Left renal pelvis (tissue), 4 donors: Measurements from ENCODE around the gene IL15. TPM values are rescaled to one million over a fixed set of nuclear protein-coding genes. Genes with fewer than 3 reads are reported as not detected.
"Not testable (repeated sequence)": the region's sequence is repeated elsewhere in the genome, so short reads cannot be mapped to it uniquely, and the experiment has no call there.

Experiments
- DNase-seq, 4 donors: peaks; one replicate each; pipeline ENCODE4 v3.0.0-alpha.2; 2013; ENCODE audit warnings: low read depth in 4 of 4, low spot score in 3 of 4
- polyA plus RNA-seq, 4 donors: library from polyadenylated mRNA; unstranded; fragments of 120-200 nt; gene quantifications; one replicate each; pipeline ENCODE4 v1.2.1, GENCODE V29; 2013; ENCODE audit not compliant: insufficient read length in 4 of 4

Gene IL15, protein sequence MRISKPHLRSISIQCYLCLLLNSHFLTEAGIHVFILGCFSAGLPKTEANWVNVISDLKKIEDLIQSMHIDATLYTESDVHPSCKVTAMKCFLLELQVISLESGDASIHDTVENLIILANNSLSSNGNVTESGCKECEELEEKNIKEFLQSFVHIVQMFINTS
- polyA plus RNA-seq = 1 to 10 TPM in 3 of 4 donors, under 1 TPM in 1; 0.96 to 2.4 (median 1.9) TPM

DNA sequence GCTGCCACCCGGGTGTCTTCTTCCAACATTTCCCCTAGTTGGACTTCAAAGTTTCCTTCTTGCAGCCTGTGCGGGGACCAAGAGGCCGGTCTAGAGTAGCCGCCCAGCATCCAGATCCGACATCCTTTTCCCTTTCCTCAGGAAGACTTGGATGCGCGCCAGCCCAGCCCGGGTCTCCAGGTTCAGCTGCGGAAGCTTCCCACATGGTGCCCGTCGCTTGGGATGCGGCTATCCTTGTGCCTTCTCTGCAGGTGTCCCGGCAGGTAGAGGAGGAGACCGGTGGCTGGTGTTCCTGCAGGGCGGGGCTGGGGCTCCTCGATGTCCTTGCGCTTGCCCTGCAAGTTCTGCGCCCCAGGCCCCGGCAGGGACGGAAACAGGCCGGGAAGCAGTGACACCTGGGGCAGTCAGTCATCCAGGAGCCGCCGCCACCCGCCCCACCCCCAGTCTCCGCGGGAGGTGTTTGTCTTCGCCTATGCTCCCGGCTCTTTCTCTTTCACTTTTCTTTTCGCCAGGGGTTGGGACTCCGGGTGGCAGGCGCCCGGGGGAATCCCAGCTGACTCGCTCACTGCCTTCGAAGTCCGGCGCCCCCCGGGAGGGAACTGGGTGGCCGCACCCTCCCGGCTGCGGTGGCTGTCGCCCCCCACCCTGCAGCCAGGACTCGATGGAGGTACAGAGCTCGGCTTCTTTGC, at the start of gene IL15:
Gene IL15, plus strand, starts transcription at position 502 of the 689 bp plus-strand sequence. CDS start 82,882 bp downstream, outside the sequence.
- DNase-seq = peak in 2 of 4 donors; percentile 16

DNA sequence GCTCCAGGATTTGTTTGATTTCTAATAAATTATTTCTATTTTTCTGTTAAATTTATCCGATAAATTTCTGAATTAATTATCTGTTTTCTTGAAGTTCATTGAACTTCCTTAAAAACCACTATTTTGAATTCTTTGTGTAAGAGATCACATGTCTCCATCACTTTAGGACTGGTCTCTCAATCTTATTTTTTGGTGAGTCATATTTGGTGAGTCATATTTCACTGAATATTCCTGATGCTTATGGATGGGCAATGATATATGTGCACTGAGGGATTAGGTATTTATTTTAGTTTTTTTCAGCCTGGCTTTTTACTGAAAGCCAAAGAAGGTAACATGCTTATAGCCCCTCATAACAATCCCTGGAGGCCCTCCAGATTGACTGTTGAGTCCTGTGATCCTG, 48.5 kb upstream of the IL15 start:
- DNase-seq = no peak

DNA sequence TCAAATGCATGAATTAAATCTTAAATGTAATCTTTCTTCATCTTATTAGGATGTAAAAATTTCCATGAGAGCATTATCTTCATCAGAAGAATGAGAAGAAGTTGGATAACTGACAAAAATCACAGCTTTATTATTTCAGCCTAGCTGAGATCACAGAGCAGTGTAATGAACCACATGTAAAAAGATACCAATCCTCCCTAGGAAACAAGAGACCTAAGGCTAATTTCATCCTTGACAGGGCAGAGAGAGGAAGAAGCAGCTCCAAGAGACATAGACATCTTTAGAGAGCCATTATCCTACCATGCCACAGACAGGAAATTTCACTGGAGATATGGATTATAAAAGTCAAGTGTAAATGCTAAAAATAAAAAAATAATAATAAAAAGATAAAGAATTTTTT, 40.9 kb upstream of the IL15 start:
- peak in 3 of 4 donors; percentile 8 to 24 (median 10) for DNase-seq

DNA sequence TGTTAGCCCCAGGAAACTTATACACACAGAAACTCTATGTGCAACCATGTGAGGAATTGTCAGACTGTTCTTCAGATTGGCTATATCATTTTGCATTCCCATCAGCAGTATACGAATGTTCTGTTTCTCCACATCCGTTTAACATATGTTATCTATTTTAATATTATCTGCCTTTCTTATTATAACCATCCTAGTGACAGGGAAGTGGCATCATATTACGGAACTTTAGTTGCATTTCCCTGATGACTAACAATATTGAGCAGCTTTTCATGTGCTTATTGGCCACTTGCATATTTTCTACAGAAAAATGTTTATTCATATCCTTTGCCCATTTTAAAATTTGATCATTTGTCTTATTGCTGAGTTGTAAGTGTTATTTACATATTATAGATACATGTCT, 36.5 kb upstream of the IL15 start:
- no peak for DNase-seq

DNA sequence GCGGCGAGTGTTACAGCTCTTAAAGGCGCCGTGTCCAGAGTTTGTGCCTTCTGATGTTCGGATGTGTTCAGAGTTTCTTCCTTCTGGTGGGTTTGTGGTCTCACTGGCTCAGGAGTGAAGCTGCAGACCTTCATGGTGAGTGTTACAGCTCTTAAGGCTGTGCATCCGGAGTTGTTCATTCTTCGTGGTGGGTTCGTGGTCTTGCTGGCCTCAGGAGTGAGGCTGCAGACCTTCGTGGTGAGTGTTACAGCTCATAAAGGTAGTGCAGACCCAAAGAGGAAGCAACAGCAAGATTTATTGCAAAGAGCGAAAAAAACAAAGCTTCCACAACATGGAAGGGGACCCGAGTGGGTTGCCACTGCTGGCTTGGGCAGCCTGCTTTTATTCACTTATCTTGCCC, 31.7 kb upstream of the IL15 start:
- not testable (repeated sequence) for DNase-seq

DNA sequence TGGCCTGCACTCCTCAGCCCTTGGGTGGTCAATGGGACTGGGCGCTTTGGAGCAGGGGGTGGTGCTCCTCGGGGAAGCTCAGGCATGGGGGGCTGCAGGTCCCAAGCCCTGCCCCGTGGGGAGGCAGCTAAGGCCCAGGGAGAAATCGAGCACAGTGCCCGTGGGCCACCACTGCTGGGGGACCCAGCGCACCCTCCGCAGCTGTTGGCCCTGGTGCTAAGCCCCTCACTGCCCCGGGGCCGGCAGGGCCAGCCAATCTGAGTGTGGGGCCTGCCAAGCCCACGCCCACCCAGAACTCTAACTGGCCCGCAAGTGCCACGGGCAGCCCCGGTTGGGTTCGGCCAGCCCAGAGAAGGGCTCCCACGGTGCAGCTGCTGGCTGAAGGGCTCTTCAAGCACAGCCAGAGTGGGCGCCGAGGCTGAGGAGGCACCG, 30.9 kb upstream of the IL15 start:
- DNase-seq = no peak

DNA sequence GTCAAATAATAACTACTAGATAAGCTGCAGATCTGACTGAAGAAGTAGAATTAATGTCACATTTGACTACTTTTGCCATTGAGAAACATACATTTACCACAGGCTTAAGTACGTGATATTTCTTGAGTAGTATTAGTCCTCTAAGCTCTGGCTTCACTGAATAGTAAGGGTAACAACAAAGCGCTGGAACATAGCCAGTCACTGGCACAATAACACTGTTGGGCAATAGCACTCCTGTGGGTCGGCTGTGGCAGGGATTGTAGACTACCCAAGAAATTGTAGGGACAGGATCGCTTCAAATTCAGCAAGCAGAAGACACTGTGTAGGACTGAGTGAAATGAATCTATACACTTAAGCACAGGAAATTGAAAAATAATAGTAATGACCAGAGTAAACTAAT, 27.1 kb upstream of the IL15 start:
- DNase-seq = no peak

DNA sequence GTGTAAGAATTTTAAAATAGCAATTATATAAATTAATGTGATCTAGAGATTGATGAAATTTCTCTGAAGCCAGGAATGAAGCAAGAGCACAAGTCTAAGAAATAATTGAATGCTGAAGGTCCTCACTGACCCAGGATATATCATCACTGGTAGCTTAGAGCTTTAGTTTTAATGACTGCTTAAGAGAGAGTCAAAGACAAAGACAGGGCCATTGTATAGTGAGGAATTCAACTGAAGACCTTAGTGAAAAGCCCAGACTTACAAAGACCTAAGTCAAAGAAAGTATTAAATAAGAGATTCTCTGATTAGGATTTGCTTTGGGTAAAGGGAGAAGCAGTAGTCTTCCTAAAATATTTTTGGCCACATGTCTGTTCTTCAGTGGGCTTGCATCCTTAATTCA, 26.0 kb upstream of the IL15 start:
- DNase-seq = no peak

DNA sequence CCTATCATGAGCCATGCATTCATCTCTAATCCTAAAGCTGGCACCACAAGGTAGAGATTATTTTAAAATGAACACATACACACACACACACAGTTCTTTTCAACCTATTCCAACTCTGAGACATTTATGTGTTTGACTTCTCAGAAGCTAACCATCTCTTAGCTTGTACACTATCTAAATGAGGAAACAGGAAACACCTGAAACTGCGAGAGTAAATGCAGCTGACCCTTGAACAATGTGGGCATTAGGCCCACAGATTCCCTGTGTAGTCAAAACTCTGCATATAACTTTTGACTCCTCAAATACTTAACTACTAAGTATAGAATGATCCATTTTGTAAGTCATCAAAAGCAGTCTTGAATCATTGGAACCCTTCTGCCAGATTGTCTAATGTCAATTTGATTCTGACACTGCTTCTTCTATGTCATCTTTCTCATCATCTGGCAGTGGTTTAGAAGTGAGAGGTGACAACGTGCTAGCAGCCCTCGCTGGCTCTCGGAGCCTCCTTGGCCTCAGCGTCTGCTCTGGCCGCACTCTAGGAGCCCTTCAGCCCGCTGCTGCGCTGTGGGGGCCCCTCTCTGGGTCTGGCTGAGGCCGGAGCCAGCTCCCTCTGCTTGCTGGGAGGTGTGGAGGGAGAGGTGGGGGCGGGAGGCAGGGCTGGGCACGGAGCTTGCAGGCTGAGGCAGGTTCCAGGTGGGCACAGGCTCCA, 21.4 kb upstream of the IL15 start:
- no peak for DNase-seq

DNA sequence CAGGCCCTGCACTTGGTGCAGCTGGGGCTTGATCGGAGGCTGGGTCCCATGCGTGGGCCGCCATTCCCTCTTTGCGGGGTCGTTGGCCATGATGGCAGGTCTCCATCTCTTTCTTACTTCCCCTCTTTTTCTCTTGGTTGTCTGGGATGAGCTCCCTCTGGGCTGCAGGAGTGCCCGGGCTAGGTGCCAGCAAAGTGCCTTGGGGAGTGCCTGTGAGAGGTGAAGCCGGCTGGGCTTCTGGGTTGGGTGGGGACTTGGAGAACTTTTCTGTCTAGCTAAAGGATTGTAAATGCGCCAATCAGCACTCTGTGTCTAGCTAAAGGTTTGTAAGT, 20.8 kb upstream of the IL15 start:
- not testable (repeated sequence) for DNase-seq

DNA sequence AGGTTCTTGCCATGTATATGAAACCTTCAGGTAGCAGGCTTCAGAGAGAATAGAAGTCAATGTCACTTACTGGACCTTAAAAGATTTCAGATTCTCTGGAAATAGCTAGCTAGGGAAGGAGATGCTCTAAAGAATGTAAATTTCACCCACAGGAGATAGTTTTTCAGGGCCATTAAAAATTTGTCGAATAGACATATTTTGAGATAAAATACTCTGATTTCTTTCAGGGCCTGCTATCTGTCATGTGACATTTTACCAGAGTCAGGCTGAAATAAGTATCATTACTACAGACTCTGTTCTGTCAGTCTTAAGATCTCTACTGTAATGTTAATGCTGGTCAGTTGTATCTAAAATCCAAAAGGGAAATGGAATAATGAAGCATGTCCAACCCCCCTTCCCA, 15.7 kb upstream of the IL15 start:
- no peak for DNase-seq

DNA sequence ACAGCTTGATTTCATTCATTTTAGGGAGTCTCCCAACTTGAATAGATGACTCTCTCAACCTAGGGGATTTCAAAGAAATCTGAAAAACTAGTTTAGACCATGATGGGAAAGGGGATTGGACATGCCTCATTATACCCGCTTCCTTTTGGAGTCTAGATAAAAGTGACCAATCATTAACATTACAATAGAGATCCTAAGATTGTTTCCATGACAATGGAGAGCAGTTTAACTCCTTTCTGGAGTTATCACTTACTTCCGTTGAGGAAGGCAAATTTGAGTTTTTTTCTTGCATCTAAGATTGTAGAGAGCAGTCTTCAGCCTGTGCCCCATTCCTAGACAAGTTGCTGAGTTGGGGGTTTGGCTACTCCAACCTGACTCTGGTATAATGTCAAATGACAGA, 11.4 kb upstream of the IL15 start:
- no peak for DNase-seq

DNA sequence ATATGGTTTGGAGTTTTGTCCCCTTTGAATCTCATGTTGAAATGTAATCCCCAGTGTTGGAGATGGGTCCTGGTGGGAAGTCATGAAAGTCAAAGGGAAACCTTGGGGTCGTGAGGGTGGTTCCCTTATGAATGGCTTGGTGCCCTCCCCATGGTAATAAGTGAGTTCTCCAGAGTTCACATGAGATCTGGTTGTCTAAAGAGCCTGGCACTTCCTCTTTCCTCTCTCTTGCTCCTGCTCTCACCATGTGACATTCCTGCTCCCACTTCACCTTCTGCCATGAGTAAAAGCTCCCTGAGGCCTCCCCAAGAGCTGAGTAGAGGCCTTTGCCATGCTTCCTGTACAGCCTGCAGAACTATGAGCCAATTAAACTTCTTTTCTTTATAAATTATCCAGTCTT, 5.5 kb upstream of the IL15 start:
- DNase-seq = no peak

DNA sequence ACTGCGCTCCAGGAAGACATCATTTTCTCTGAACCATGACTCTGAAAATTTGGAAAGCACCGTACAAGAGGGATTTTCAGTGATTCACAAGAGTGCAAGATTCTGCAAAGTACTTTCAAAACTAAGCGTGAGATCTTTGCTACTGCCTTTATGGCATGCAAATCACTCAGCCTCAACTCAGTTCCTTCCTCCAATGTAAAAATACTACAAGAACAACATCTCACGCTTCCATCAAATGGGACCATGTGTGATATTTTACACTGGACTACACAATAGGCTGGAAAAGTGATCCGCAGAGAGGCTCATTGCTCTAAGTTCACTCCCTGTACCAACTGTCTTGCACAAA, 674 bp upstream of the IL15 start:
- DNase-seq = no peak

DNA sequence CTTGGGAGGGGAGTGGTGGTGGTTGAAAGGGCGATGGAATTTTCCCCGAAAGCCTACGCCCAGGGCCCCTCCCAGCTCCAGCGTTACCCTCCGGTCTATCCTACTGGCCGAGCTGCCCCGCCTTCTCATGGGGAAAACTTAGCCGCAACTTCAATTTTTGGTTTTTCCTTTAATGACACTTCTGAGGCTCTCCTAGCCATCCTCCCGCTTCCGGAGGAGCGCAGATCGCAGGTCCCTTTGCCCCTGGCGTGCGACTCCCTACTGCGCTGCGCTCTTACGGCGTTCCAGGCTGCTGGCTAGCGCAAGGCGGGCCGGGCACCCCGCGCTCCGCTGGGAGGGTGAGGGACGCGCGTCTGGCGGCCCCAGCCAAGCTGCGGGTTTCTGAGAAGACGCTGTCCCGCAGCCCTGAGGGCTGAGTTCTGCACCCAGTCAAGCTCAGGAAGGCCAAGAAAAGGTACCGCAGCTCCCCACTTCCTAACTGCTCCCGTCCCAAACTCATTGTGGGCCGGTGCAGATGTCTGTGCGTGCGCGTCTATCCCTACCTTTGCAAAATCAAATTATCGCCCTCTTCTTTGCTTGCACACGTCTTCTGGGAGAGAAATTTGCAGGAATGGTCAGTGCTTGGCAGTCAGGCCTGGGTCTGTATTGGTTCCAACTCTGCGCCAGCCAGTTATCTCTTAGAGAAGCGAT, 533 bp downstream of the IL15 start:
- peak in 2 of 4 donors; percentile 14 to 21 for DNase-seq

DNA sequence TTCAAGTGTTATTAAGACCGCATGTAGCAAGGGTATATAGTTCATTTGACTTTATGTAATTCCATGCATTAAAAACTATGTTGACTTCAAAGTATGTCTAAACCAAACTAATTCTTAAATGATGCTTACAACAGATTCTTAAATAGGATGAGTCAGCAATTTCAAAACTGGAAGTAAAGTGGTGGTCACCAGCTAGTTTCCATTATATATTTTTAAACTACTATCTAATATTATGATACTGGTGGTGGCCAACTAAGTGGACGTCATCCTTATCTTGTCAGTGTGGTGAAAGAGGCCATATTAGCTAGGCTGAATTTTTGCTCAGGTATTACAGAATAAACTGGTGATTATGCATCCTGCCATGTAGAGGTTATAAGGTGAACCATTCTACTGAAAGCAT, 1.2 kb downstream of the IL15 start:
- DNase-seq = no peak

DNA sequence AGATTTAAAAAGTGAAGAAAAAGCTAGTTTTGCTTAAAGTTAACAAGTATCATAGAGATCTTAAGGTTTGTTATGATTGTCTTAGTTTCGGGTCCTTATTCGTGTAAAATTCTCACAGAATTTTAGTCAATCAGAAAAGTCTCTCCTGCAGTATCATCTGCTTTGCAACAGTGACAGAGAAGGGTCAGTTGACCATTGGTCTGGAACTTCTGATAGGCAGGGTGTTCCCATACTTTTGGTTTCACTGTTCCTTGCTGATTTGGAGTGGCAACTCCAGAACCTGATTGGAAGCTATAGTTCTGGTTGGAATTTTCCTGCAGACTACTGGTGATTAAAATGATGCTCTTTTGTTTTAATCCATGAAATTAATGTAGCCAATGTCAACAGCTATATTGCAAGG, 1.8 kb downstream of the IL15 start:
- no peak for DNase-seq

DNA sequence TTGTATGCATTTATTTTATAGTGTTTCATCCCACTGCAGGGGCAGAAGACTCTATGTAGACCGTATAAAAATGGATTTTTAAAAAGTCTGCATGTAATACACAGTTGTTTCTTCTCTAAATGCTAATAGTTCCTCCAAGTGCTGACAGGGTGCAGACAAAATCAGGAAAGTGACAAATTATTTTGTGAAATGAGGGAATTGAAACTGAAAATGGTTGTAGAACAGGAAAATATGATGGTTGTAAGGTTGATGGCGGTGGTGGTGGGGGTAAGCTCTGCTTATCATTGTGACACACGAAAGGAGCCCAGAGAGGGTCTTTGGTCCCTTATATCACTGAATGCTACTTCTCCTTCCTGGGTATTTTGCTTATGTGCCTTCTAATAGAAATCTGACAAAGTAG, 4.3 kb downstream of the IL15 start:
- no peak for DNase-seq

DNA sequence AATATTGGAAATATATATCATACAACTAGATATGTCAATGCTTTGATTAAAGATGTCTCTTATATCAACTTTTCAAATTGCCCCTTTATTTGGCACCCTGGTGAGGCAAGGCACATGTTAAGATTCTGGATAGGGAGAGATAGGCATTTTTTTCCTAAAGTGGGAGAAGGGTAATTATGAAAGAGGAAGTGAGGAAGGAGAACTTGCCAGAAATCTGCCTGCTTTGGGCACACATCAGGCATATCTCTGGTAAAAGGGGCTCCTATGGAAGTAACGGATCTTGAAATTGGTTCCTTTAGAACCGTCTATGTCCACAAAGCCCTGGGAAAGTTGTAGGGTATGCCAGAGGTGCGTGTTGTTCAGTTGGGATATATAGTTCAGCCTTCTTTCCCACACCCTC, 5.7 kb downstream of the IL15 start:
- DNase-seq = no peak

DNA sequence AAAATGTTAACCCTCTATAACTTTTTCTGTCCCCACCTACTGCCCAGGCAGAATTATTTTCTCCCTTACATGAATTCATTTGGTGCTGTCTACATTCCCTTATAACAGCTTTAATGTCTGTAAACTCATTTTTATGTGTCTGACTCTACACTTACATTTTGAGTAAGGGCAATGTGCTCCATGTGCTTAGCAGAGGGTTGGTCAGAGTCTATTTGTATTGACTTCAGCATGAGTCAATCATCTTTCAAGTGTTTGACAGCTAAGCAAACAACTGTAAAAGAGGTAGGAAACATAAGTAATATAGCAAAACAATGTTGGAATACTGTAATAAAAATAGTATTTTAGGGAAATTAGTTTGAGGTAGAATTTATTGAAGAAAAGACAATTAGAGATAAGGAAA, 6.3 kb downstream of the IL15 start:
- no peak for DNase-seq

DNA sequence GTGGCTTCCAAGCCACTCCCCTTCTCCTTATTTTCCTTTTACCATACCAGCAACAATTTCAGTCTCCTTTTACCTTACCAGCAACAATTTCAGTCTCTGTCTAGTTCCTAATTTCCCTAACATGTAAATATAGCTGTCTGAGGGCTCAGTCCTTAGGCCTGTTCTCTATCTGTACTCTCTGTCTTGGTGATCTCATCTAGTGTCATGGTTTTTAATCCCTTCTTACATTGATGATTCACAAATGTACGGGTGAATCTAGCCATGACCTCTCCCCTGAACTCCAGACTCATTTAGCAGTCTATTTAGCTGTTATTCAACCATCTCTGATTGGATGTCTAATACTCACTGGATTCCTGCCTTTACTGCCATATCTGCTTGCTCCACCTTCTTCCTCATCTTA, 7.2 kb downstream of the IL15 start:
- DNase-seq = no peak
